ENCODE measurements around the gene SPATA46.

Gene SPATA46

GRCh38 chr1:162386292-162387225 lies 9.9 kb upstream of the SPATA46 start:
- Histone ChIP-seq H2AFZ (ENCODE audit: low read length) (no peak overlapping the region), H3K27ac (ENCODE audit: low read length) (no peak overlapping the region), H3K9ac (ENCODE audit: low read length) (no peak overlapping the region), H3K27me3 (replicated peaks; ENCODE audit: insufficient read depth, low read length) (no peaks in the 10 kb centered on the region), H3K79me2 (ENCODE audit: low read length) (no peaks in the 10 kb centered on the region), H3K4me3 (ENCODE audit: low read length) (no peak overlapping the region), H3K4me1 (ENCODE audit: low read length) (peaks cover 12% of the 10 kb centered on the region), H3K9me2 (replicated peaks; ENCODE audit: insufficient read depth, low read length) (no peaks in the 10 kb centered on the region), H3K4me2 (ENCODE audit: low read depth, low read length) (no peak overlapping the region), H3K9me3 (replicated peaks; ENCODE audit: insufficient read depth, low read length) (no peaks in the 10 kb centered on the region), H3F3A (ENCODE audit: insufficient read depth, low read length) (no peaks in the 10 kb centered on the region), H4K20me1 (ENCODE audit: insufficient read depth, low read length) (no peaks in the 10 kb centered on the region), H3K36me3 (replicated peaks; ENCODE audit: insufficient read depth, low read length) (no peaks in the 10 kb centered on the region)
- TF ChIP-seq EZH2phosphoT487 (IDR thresholded peaks at IDR 0.05; ENCODE audit: low read length) (no peak), EZH2 (optimal IDR thresholded peaks at IDR 0.05; ENCODE audit: low read depth, low read length) (no peak), CTCF (IDR thresholded peaks at IDR 0.05; ENCODE audit: low read length) (no peak)
- no peak for DNase-seq

DNA sequence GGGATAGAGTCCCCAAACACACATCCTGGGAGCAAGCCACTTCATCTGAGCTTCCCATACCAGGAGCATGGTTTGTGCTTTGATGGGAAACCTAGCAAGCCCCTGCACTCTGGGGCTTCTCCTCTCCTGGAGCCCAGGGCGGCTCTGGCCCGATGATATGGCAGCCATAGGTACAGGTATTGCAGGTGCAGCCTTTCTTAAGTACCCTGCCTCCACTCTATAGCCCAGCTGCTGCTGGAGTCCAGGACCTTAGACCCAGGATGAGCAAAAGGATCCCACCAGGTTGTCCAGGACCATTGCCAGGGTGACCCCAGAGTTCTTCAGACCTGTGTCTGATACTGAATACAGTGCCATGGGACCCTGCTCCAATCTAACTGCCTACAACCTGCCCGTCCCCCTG lies 9.0 kb upstream of the SPATA46 start:
- Histone ChIP-seq H3K4me3 (ENCODE audit: low read length) (no peak overlapping the region), H3K79me2 (ENCODE audit: low read length) (no peaks in the 10 kb centered on the region), H3K27me3 (replicated peaks; ENCODE audit: insufficient read depth, low read length) (no peaks in the 10 kb centered on the region), H3K27ac (ENCODE audit: low read length) (no peak overlapping the region), H3K36me3 (replicated peaks; ENCODE audit: insufficient read depth, low read length) (no peaks in the 10 kb centered on the region), H3K4me1 (ENCODE audit: low read length) (peaks cover 12% of the 10 kb centered on the region), H3K9me2 (replicated peaks; ENCODE audit: insufficient read depth, low read length) (no peaks in the 10 kb centered on the region), H3K9me3 (replicated peaks; ENCODE audit: insufficient read depth, low read length) (no peaks in the 10 kb centered on the region), H2AFZ (ENCODE audit: low read length) (no peak overlapping the region), H3K4me2 (ENCODE audit: low read depth, low read length) (no peak overlapping the region), H3K9ac (ENCODE audit: low read length) (no peak overlapping the region), H4K20me1 (ENCODE audit: insufficient read depth, low read length) (no peaks in the 10 kb centered on the region), H3F3A (ENCODE audit: insufficient read depth, low read length) (no peaks in the 10 kb centered on the region)
- TF ChIP-seq CTCF (IDR thresholded peaks at IDR 0.05; ENCODE audit: low read length) (no peak), EZH2 (optimal IDR thresholded peaks at IDR 0.05; ENCODE audit: low read depth, low read length) (no peak)
- DNase-seq, result no peak

GRCh38 chr1:162385280-162385623 lies 8.6 kb upstream of the SPATA46 start:
- Histone ChIP-seq H3K79me2 (ENCODE audit: low read length) (no peaks in the 10 kb centered on the region), H3K27me3 (replicated peaks; ENCODE audit: insufficient read depth, low read length) (no peaks in the 10 kb centered on the region), H3K4me1 (ENCODE audit: low read length) (peaks cover 12% of the 10 kb centered on the region), H3K9me2 (replicated peaks; ENCODE audit: insufficient read depth, low read length) (no peaks in the 10 kb centered on the region), H3K27ac (ENCODE audit: low read length) (no peak overlapping the region), H3K4me2 (ENCODE audit: low read depth, low read length) (no peak overlapping the region), H2AFZ (ENCODE audit: low read length) (no peak overlapping the region), H3K36me3 (replicated peaks; ENCODE audit: insufficient read depth, low read length) (no peaks in the 10 kb centered on the region), H3K9me3 (replicated peaks; ENCODE audit: insufficient read depth, low read length) (no peaks in the 10 kb centered on the region), H3K4me3 (ENCODE audit: low read length) (no peak overlapping the region), H3K9ac (ENCODE audit: low read length) (no peak overlapping the region), H3F3A (ENCODE audit: insufficient read depth, low read length) (no peaks in the 10 kb centered on the region), H4K20me1 (ENCODE audit: insufficient read depth, low read length) (no peaks in the 10 kb centered on the region)
- no peak for DNase-seq
- TF ChIP-seq EZH2 (optimal IDR thresholded peaks at IDR 0.05; ENCODE audit: low read depth, low read length), result no peak
- no peak for TF ChIP-seq EZH2phosphoT487 (IDR thresholded peaks at IDR 0.05; ENCODE audit: low read length)
- TF ChIP-seq CTCF (IDR thresholded peaks at IDR 0.05; ENCODE audit: low read length), result no peak

Data from MM.1S (cell line).